Stimulated activated CD8-positive, alpha-beta memory T cell treated with anti-CD3 and anti-CD28 coated beads, Interleukin-7, amount 100 ng/mL, for 48 hours (primary cell): ENCODE data around the gene DCAF8L2.
"Not testable (repeated sequence)": the region's sequence is repeated elsewhere in the genome, so short reads cannot be mapped to it uniquely, and the experiment has no call there.

Source experiments
- DNase-seq, 2 donors: peaks; one replicate each; pipeline ENCODE4 v3.0.0-alpha.2; 2020; ENCODE audit warnings: low read depth in 1 of 2; ENCODE audit errors: extremely low read depth in 1 of 2

Gene DCAF8L2

DNA sequence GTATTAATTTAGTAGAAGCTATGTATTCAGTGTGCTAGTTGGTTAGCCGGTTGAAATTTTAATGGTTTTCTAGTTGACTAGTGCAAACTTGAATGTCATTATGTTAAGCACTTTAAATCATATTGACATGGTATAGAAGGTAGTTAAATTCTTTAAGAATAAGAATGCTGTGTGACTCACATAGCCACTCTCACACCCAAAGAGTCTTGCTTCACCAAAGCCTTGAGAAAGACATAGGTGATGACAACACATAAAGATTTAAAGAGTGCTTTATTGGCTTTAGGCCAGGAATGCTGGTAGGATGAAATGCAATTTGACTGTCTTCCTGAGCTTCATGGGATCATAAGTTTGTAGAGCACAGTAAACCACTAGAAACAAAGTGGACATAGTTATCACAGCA is 85.3 kb downstream of the DCAF8L2 start:
- no peak for DNase-seq

DNA sequence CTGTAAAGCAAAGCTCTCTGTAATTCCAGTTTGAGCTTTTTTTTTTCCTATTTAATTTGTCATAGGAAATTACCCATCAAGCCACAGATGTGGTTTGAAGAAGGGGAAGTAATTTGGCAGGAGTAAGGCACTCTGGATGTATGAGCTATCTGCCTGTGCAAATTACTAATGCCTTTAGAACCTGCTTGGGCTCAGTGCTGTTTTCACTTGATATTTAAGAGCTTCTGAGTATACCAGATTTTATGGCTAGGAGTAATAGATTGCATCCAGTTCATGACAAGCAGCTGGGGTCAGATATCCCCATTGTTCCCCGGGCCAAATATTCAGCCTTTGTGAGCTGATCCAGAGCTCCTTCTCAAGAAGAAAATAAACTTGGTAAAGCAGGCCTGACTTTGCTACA is 89.1 kb downstream of the DCAF8L2 start:
- no peak for DNase-seq

DNA sequence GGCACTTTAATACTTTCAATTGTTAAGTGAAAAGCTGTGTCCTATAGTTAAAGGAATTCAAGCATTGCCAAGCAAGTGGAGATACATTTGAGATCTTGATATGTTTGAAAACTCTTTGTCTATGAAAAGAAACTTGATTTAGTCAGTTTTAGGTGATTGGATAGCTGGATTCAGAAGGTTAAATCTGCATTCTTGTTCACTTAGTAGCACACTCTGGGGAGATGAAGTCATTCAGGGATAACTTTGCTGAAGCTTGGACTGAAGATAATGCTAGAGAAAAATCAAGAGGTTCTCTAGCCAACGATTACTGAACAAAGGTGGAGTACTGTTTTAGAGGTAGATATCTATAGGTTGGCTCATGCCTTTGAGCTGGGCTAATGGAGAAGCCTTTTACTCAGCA is 90.6 kb downstream of the DCAF8L2 start:
- no peak for DNase-seq

DNA sequence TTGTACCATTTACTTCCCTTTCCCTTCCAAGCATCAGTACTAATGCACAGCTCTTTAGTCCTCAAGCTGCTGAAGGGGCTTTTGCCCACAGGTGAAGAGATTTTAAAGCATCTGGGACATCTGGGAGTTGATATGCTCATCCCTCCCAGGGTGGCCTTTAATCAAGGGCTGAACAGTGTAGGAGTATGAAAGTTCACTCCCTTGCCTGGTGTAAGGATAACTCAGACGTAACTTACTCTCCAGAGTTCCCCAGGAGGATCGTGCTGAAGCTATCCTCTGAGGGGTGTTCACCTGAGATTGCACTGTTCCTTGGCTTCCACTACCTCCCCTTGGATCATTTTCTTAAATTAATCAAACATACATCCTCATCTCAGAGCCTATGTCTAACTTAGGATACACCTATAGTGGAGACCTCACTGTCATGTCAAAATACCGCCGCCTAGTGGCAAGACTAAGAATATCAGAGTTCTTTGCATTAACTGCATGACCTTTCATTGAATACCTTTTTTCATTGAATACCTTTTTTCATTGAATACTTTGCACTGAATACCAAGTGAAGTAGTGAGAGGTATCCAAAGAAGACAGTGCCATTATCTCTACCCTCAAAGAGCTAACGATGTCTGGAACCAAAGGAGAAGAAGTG is 93.5 kb downstream of the DCAF8L2 start:
- not testable (repeated sequence) for DNase-seq

DNA sequence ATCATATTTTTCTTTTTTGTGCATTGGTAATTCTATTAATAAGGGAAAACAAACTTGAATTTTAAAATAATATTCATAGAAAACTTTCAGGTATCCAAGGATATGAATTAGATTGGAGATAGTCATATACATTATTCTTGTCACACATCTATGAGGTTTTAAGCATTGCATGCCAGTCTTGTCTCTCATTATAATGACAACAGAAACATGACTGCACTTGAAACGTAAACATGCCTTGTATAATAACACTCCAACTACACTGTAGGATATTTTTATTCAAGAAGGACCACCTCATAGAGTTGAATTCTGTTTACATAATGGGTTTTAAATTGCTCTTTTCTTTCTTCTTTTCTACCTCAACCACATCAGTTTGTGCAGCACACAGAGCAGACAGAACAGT is 104.5 kb downstream of the DCAF8L2 start:
- no peak for DNase-seq

DNA sequence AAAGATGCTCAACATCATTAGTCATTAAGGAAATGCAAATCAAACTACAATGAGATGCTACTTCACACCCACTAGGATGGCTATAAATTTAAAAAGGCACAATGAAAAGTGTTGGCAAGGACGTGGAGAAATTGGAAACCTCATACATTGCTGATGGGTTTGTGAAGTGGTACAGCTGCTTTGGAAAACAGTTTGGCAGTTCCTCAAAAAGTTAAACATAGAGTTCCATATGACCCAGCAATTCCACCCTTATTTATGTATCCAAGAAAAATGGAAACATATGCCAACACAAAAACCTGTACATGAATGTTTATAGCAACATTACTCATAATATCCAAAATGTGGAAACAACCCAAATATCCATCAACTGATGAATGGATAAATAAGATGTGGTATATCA is 116.4 kb downstream of the DCAF8L2 start:
- DNase-seq: no peak

DNA sequence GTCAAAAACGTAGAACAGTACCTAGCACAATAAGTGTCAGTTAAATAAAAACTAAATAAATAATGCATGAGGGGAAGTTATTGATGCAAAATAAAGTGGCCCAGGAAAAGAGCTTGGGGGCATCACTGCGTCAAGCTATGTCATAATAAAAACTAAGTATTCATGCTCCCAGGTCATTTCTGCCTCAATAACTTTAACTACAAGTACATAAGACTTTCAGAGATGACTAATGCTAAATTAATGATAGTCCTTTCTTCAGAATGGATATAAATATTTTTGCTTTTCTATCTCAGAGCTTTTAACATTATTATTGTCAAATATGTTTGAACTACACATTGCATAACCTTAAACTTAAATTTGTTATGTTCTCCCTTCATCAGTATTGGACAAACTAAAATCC is 125.5 kb downstream of the DCAF8L2 start:
- no peak for DNase-seq

DNA sequence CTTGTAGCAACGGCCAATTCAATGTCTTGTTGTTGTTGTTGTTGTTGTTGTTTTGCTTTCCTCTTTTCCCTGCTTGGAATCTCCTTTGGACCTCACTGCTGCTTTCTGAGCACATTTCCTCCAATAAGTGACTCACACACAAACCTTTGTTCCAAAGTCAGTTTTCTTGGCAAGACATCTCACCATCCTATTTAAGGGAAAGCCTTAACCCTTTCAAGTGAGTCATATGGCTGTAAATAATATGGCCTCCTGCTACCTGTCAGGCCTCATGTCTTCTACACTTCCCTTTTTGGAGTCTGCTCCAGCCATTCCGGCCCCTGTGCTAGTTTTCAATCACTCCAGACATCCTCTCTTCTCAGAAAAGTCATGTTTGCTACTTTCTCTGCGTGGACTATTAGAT is 138.1 kb downstream of the DCAF8L2 start:
- no peak for DNase-seq

DNA sequence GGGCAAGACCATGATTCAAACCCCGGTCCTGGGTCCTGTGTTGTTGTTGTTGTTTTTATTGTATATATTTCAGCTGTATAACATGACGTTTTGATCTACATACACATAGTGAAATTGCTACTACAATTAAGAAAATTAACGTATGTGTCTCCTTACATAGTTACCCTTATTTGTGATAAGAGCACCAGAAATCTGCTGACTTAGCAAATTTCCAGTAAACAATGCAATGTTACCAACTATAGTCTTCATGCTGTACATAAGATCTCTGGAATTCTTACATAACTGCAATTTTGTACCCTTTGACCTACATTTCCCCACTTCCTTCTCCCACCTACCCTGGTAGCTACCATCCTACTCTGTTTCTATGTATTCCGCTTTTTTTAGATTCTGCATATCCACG is 141.8 kb downstream of the DCAF8L2 start:
- DNase-seq: no peak

DNA sequence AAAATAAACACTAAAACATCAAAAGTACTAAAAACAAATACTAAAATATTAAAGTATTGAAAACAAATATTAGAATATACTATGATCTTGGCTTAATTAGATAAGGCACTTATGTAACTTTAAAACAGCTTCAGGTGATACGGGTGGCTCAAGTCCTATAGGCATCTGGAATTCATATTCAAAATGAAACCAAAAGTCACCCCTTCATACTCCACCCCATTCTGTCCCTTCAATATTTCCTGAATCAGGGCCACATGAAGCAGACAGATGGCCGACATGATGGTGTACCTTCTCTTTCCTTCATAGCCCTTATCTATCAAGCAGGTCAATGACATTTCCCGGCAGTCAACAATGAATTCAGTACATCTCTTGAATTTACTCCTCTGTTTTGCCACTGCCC is 145.8 kb downstream of the DCAF8L2 start:
- no peak for DNase-seq

DNA sequence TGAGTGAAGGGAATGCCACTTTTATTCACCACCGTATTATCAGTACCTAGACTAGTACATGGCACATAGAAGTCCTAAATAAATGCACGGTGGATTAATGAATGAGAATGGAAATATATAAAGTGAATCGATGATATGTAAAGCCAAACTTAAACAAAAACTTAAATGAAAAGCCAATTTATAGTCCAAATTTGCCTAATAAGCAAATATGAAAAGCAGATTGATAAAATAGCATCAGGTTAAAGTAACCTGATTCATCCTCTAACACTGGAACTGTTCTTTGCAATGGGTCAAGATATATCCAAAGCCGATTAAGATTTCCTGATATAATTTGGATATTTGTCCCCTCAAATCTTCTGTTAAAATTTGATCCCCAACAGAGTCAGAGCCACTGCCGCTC is 150.8 kb downstream of the DCAF8L2 start:
- DNase-seq: no peak

DNA sequence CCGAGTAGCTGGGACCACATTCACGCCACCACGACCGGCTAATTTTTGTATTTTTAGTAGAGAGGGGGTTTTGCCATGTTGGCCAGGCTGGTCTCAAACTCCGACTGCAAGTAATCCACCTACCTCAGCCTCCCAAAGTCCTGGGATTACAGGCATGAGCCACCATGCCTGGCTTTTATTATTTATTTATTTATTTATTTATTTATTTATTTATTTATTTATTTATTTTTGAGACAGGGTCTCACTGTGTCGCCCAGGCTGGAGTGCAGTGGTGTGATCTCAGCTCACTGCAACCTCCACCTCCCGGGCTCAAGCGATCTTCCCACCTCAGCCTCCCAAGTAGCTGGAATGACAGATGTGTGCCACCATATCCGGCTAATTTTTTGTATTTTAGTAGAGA is 153.4 kb downstream of the DCAF8L2 start:
- not testable (repeated sequence) for DNase-seq

DNA sequence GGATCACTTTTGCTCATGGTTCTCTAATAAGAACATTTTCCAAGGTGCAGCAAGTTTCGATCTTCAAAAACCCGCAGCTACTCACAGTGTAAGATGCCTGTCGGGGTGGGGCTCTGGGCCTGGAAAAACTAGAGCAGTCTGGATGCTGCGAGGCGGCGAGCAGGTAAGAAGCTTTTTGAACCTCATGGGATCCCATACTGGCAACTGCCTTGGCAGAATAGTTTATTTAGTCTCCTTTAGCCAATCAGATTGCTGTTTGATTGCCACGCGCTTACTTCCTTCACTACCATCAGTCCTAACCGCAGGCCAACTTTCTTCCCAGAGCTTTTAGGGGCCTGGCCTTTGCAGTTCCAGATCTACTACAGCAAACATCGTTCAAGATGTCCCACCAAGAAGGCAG is 156.4 kb downstream of the DCAF8L2 start:
- no peak for DNase-seq

DNA sequence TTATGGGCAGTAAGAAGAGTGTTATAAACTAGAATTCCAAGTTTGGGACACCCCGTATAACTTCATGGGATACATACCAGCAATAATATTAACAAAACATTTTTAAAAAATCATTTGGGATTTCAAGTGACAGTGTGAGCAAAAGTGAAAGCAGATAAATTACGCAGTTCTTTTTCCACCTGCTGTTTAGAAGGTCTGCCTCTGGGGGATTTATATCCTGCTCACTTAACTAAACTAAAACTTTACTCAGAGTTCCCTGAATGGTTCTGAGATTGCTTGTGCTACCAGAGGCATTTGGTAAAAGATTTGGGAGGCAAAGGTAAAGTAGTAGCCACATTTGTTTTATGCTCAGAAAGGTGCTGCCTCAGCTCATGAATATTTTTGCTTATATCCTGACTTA is 160.2 kb downstream of the DCAF8L2 start:
- not testable (repeated sequence) for DNase-seq

DNA sequence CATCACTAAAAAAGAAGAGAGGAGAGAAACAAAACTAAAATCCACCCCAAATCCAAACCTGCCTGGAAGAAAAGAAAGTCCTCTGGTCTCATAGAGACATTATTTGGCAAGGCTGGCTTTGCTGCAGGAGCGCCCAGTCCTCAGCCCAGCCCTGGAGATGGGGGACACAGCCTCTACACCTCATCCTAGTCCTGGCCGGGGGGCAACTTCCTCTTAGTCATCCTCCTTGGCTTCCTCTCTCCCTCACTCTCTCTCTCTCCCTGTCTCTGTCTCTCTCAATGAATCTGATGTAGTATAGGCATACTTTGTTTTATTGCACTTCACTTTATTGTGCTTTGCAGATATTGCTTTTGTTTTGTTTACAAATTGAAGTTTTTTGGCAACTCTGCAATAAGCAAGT is 161.8 kb downstream of the DCAF8L2 start:
- DNase-seq: no peak

DNA sequence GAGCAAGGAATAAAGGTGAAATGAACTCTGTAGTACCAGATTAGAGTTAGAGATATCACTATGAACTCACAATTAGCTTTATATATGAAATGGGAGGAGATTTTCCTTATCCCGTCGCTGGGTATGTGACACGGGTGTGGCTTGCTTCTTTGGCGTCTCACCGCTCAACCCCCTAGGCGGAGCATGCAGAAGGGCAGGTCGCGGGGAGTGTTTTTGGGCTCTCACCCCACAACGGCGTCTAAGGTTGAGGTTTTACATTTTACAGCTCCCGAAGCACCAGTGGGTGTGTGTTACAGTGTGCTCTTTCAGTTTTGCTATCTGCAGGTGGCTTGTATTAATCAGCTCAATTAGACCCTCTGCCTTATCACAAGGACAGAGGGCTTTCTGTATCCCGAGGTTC is 175.6 kb downstream of the DCAF8L2 start:
- no peak for DNase-seq

DNA sequence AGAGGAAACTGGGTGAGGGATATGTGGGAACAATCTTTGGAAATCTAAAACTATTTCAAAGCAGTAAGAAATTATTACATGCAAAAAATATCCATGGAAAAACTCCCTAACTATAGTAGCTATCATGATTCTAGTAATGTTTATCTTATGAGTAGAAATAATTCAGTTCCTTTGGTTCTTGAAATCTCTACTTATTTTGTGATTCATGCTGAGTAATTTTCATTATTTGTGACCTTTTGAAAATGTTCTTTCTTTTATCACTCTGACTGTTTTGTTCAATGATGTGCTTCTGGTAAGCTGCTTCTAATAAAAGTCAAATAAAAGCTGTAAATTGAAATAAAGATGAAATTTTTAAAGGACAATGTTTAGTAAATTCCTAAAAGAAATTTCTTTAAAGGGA is 177.2 kb downstream of the DCAF8L2 start:
- no peak for DNase-seq

DNA sequence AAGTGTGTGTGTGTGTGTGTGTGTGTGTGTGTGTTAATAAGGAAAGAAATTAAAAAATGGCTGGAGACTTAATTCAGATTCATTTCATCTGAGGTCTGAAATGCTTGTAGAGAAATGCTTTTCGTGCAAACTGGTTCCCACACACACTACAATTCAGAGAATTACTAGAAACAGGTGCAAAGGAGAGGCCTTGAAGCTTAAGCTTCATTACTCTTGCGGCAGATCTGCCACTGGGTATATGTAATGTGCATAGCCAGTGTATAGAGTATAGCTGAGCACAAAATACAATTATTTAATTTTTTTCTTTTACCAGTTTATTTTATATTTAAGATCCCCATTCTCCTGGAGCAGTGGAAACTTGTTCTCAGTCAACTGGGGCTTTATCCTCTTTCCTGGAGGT is 185.8 kb downstream of the DCAF8L2 start:
- DNase-seq: no peak

DNA sequence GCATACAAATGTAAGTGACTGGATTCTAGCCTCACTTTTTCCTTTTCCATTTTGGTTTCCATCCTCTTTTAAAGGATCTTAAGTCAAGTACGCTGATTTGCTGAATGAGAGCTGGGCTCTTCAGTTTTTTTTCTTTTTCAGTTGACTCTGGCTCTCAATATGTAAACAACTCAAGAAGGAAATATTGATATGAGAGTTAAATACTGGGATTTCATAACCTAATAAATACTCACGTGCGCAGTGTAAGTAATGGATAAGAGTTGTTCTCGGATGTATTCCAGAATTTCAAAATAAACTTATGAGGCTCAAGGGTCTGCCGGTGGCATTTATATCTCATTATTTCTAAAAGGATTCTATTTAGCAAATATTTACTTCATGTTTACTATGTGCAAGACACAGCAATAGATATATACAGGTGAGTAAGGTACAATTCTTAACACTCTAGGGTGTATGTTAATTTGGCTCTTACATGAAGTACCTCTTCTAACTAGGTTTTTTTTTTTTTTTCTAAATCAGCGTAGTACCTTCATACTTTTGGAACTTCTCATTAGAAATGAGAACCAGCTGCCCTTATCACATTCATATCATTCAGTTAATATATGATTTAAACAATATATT is 206.6 kb downstream of the DCAF8L2 start:
- no peak for DNase-seq

DNA sequence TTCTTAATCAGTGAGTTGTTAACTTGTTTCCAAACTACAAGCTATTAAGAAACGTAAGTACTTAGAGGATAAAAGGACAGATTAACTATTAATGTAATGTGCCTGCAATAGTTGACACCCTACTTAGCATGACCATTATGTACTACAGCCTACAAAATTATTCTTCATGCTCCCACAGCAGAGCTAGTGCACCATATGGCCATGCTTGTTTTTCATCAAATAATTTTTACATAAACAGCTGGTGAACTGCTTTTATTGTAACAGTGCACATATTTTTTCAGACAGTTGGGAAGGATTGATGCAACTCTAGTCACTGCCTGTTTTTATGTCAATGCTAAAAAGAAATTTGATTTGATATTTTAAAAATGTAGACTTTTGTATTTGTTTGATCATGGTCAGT is 207.4 kb downstream of the DCAF8L2 start:
- no peak for DNase-seq
